ENCODE results near the gene CHST12.
"Not testable (repeated sequence)": the region's sequence is repeated elsewhere in the genome, so short reads cannot be mapped to it uniquely, and the experiment has no call there.

The CHST12 gene

DNA sequence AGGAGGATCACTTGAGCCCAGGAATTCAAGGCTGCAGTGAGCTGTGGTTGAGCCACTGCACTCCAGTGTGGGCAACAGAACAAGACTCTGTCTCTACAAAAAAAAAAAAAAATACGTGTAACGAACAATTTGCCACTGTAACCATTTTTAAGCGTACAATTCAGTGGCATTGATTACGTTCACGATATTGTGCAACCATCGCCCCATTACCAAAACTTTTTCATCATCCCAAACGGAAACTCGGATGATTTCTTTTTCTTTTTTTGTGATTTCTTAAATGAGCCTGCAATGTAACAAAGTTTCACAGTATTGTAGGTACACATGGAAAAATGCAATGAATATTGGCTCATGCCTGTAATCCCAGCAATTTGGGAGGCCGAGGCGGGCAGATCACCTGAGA lies 63.3 kb downstream of the CHST12 start:
- no peak for DNase-seq

DNA sequence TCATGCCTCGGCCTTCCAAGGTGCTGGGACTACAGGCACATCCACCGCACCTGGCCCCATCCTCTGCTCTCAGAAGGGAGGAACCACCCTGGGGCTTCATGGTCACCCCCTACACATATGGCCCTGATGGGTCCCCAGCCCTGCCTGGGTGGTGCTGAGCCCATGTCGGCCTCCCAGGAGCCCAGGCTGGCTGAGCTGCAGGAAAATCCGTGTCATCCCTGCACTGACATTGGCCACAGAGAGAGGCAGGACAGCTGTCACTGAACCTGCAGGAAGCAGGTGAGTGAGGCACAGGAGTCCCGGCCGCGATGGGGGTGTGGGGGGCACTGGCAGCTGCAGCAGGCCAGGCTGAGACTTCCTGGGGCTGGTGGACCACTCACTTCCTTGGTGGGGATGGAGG lies 64.8 kb downstream of the CHST12 start:
- no peak for DNase-seq

DNA sequence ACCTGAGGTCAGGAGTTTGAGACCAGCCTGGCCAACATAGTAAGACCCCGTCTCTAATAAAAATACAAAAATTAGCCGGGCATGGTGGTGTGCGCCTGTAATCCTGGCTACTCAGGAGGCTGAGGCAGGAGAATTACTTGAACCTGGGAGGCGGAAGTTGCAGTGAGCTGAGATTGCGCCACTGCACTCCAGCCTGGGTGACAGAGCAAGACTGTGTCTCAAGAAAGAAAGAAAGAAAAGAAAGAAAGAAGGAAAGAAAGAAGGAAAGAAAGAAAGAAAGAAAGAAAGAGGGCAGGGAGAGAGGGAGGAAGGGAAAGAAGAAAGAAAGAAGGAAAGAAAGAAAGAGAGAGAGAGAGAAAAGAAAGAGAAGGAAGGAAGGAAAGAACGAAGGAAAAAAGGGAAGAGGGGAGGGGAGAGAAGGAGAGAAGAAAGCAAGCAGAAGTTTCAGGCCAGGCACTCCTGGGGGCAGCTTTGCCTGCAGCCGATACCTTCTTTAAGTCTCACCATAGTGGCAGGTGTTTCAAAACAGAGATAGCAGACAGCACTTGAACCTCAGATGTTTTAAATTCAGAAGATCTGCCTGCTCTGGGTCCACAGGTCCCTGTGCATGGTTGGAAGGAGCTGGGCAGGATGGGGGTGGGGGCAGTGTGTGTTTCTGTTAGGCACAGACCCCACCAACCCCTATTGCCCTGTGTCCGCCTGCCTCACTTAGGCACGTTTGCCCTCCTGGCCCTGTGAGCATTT lies 66.2 kb downstream of the CHST12 start:
- not testable (repeated sequence) for DNase-seq

DNA sequence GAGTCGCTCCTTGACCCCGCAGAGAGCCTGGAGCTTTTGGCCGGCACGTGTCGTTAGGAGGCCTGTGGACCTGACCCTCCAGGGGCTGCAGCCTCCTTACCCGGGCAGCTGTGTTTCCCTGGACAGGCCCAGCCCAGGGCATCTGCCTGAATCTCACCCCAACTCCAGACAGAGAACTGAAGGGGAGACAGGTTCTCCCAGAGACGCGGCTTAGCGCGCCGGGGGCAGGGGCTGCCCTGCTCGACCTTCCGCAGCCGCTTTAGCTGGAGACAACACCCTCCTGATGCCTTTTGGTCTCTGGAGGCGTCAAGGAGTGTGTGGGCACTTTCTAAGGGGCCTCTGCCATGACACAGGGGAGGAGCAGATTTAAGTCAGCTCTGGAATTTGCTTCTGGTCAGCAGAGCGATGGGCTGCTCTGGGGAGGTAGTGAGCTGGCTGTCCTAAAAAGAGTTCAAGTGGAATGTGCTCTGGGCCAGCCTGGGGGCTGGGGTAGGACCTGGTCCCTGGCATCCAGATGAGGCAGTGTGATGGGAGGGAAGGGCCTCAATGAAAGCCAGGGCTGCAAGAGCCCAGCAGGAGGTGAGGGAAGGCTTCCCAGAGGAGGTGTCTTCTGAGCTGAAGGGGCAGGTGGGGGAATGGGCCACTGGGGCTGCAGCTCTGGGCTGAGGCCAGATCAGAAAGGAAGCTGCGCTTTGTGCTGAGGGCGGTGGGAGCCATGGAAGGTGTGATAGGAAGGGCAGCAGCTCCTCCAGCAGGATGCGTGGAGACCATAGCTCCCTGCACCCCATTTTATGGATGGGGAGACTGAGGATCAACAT lies 67.0 kb downstream of the CHST12 start:
- no peak for DNase-seq

DNA sequence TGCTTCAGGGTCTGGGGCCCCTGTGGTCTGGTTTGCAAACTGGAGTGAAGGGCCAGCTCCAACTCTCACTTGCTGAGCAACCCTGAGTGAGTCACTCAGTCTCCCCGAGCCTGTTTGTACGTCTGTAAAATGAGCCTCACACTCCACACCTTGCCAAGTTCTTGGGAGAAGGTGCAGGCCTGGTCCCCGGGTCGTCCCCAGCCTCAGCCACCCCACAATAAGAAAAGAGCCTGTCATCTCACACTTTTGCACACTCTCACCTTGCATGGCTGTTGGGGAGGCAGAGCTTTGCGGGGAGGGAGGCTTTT lies 67.6 kb downstream of the CHST12 start:
- no peak for DNase-seq

DNA sequence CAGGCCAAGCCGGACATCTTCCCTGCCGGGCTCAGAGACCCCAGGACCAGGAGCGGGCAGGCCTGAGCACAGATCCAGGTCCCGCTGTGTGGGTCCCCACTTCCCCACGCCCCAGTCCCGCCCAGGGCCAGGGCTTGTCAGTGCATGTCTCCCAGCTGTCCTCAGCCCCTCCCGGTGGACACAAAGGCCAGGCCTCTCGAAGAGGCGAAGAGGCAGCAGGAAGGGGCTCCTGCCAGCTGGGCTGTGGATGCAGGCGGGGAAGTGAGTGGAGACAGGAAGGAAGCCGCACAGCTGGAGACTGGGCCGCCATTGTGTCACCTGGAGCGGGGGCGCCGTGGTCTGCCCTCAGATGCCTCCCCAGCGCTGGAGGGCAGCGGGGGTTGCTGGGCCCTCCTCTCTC lies 68.0 kb downstream of the CHST12 start:
- DNase-seq = no peak

DNA sequence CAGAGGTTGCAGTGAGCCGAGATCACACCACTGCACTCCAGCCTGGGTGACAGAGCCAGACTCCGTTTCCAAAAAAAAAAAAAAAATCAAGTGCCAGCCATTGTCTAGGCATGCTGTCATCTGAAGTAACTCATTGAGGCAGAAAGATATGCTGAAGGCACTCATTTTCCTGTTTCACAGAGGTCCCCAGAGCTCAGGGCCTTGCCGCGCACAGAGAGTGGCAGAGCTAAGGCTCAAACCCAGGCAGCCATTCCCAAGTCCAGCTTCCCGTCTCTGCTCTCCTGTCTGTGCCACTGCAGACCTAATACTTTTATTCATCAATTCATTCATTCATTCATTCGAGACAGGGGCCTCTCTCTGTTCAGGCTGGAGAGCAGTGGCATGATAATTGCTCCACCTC lies 69.3 kb downstream of the CHST12 start:
- no peak for DNase-seq

DNA sequence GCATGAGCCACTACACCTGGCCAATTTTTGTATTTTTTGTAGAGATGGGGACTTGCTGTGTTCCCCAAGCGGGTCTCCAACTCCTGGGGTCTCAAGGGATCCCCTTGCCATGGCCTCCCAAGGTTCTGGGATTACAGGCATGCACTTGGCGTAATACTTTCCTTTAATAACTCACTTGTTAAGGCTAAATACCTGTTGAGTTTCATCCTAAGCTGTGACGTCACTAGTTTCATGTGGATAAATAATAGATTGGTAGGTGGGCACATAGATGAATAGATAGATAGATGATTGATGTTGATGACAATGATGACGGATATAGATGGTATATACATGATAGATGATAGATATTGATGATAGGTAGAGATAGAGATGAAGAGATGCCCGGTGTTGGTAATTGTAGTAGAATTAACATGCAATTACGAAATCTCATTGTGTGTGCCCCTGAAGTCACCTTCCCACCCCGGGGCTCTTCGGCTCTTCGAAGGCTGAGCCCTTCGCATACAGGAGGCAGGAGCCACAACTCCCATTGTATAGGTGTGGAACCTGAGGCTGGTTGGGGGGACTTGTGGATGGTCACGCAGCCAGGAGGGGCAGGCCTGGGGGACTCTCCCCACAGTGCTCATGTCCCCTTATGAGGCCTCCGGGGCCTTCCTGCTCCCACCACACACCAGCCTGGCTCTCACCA lies 70.2 kb downstream of the CHST12 start:
- no peak for DNase-seq

DNA sequence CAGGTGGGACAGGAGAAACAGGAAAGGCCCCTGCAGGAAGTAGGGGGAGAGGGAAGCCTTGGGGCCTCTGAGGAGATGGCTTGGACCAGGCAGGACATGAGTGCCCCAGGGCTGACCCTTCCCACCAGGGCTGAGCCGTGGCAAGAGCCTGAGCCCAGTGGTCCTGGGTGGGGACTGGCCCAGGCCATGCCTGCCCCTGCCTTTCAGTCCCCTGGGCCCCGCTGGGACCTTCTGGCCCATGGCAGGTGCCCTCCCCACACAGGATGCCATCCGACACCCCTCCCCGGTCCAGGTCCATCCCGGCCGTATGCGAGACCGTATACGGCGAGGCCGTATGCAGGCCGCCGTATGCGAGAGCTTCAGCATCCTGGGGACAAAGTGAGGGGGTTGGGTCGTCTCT lies 70.8 kb downstream of the CHST12 start:
- DNase-seq = no peak

DNA sequence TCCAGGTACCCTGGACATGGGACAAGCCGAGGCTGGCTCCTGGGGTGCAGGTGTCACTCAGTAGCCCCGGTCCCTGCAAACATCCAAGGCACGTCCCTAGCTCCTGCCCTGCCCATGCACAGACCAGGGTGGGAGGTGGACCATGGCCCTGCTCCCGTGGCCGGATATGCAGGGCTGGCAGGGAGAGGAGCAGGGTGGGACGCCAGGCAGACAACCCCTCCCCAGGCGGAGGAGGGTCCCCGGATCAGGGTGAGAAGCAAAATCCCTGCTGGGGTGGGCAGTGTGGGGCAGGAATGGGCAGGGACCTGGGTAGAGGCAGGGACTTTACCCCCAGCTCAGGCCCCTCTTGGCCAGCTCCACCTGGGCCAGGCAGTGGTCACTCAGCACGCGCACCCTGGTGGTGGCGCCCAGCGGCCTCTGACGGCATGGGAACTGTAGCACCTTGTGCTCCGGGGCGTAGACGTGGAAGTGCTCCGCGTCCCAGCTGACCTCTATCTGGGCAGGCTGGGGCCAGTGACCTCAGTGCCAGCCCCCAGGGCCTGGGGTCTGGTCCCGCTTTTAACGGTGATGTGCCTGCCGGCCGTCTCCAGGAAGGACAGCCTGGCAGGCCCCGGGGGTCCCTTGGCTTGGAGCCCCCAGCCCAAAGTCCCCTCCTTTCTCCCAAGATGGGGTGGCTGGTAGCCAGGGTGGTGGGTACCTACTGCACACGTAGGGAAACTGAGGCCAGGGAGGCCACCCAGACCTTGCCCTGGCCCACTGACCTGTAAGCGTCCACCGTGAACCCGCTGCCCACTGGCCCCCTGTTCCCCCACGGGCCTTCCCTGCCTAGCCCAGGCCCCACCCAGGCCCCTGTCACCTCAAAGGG lies 71.6 kb downstream of the CHST12 start:
- no peak for DNase-seq

DNA sequence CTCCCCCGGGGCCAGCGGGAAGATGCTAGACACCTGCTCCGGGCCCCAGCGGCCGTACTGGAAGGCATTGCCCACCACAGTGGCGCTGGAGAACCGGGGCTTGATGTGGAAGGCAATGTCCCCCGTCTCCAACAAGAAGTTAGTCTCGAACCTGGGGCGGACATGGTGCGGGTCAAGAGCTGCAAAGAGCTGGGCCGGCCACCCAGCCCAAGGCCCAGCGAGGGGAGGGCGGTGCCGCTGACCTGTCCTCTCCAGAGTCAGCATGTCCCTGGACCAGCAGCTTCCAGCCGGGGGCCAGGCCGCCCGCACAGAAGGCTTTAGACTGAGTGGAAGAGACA lies 72.2 kb downstream of the CHST12 start:
- no peak for DNase-seq

DNA sequence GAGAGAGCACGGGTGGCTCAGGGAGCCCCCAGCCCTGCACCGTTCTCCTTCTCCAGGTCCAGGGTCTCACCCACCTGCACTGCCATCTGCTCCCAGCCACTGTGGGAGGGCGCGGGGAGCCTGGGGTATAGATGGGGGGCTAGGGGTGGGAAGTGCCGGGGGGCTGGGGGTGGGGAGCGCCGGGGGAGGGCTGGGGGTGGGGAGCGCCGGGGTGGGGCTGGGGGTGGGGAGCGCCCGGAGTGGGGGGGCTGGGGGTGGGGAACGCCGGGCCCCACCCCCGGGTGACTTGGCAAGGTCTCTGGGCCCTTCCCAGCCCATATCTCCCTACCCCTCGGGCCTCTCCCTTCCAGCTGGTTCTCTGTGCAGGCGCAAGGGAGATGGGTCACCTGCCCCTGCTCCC lies 72.9 kb downstream of the CHST12 start, which contains the start of gene GRIFIN:
GRIFIN (minus strand) TSS at position 101 of the 400 bp plus-strand sequence; CDS start at position 86, 15 bp downstream.
- DNase-seq = no peak

DNA sequence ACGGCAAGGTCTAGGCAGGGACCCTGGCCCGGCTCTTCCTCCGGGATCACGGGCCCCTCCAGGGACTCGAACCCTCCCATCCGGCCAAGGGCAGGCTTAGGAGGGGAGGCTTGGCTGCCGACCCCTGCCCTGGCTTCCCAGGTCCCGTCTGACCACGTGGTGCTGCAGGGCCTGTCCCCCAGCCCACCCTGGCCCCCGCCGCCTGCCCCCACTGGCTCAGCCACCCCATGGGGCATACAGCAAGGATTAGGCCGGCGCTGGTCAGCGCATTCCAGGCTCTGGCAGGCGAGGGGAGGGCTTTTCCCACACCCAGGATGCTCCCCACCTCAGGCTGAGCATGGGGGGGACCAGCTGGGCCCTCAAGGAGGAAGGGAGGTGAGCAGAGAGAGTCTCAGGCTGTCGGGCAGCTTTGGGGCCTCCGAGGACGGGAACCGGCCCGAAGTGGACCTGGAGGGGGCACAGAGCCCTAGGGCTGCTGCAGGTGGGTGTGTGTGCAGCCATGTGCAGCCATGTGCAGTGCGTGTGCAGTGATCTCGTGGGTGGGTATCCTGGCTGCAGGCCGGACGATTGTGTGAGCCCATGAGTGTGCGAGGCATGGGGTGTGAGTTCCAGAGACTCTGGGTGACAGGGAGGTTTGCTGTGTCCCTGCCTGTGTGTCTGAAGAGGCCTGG lies 73.5 kb downstream of the CHST12 start:
- no peak for DNase-seq

DNA sequence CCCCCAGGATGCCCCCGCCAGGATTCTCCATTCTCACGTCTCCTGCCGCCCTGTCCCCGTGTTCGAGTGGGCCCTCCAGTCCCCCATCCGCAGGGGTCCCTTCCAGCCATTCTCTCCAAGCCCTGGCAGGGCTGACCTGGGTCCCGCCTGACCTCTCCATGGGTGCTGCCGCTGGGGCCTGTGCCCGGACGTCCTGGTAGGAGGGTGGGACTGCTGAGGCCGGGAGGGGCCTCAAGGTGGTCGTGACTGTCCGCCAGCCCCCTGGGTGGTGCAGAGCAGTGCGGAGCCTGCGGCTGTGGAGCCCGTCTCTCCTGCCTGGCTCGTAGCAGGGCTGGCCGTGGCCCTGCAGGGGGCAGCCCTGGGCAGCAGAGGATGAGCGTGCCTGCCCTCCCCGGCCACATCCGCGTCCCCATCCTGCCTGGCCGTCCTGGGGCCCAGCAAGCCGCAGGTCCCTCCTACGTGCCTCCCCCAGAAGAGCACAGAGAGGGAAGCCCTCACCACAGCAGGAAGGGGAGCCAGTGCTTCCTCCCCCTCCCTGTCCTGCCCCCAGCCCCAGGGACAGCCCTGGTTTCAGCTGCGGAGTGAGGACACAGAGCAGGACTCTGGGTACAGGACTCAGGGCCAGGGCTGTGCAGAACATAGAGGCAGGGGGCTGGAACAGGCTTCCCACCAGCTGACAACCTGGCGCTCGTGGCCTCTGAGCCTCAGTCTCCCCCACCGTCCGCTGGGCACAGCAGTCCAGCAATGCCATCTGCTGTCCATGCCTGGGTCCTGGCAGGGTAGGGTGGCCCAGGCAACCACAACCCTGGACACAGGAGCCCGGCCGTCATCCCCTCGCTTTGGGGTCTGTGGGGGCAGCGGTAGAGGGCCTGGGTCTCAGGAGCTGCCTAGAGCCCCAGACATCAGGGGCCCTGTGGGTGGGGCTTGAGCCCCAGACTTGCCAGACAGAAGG lies 74.3 kb downstream of the CHST12 start:
- peak; percentile 68 to 77 for DNase-seq

DNA sequence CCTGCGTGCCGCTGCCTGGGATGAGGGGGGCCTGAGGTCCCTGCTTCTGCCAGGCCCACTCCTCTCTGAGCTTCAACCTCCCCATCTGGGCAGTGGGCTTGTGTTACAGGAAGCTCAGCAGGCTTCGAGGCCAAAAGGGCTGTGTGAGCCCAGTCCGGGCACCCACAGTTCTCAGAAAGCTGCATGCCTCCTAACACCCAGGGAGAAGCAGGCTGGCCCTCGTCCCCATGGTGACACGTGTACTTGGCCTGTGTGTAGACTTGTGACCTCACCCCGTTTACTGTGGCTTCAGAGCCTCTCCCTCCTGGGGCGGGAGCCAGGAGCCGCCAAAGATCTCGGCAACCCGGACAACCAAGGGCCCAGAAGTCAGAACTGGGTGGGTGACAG lies 75.0 kb downstream of the CHST12 start:
- DNase-seq = peak in 1 of 2 donors; percentile 26

DNA sequence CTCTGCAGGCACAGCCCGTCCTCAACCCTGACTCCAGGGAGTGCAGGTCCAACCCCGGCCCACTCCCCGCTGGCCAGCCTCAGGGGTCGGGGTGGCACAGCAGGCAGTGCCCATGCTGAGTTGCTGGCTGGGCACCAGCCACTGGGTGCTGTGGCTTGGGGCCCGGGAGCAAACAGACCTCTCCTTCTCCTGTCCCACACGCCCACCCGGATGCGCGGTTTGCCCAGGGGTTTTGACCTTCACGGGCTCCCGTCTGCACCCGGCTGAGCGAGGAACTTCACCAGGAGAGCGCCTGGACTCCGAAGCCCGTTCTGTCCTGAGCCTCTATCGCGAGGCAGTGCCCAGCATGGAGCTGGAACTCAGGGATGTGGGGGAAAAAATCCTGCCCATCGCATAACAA lies 75.4 kb downstream of the CHST12 start:
- DNase-seq = no peak

DNA sequence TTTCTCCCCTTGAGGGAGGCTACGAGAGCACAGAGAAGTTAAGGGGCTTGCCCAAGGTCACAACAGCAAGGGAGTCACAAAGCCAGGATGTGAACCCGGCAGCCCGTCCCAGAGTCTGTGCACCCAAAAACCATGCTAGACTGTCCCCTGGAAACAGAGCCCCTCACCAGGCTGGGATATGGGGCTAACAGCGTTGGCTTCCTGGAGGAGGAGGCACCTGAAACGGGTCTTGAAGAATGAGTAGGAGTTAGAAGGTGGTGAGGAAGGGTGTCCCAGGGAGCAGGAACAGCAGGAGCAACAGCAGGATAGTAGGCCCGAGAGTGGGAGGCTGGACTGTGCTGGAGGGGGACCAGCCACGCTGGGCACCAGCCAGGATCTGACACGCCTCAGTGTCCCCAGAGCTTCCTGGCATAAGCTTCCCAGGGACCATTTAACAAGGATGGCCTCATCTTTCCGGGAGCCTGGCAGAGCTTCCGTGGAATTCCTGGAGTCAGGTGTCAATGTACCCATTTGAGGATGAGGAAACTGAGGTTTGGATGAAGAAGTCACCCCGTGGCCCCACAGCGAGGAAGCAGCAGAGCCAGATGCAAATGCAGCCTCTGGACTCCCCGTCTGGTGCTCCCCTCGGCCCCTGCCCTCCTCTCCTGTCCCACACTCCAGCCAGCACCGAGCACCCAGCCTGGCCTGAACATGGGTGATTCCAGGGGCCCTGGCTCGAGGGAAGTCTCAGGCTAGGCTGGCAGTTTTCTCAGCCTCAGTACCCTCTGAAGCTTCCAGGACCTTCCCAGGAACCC lies 76.1 kb downstream of the CHST12 start:
- DNase-seq = no peak

DNA sequence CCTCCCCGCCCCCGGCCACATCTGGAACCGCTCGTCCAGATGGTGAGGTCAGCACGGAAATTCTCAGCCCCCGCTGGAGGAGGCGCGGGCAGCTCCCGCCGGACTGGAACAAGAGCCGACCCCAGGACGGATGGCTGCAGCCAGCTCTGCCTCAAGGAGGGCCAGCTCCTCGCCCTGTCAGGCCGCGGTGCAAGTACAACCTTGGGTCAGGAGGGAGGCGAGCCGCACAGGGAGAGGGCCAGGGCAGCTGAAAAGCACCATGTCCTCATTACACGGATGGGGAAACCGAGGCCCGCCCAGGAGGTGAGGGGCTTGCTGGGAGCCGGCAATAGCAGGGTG lies 76.6 kb downstream of the CHST12 start:
- no peak for DNase-seq

DNA sequence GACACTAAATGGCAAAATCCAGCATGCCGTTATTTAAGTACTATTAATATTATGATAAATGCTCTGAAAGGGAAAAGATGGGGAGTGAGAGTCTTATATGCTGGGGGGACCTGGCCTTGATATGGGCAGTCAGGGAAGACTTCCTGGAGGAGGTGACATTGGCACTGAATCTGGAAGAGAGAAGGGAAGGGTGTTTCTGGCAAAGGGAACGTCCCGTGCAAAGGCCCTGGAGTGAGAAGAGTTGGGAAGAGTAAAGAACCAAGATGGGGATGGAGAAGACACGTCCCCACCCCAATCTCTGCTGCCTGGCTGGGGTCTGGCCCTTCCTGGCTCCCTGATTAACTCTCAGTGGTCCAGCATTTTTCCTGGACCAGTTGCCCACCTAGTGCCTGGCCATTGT lies 77.8 kb downstream of the CHST12 start:
- DNase-seq = no peak

DNA sequence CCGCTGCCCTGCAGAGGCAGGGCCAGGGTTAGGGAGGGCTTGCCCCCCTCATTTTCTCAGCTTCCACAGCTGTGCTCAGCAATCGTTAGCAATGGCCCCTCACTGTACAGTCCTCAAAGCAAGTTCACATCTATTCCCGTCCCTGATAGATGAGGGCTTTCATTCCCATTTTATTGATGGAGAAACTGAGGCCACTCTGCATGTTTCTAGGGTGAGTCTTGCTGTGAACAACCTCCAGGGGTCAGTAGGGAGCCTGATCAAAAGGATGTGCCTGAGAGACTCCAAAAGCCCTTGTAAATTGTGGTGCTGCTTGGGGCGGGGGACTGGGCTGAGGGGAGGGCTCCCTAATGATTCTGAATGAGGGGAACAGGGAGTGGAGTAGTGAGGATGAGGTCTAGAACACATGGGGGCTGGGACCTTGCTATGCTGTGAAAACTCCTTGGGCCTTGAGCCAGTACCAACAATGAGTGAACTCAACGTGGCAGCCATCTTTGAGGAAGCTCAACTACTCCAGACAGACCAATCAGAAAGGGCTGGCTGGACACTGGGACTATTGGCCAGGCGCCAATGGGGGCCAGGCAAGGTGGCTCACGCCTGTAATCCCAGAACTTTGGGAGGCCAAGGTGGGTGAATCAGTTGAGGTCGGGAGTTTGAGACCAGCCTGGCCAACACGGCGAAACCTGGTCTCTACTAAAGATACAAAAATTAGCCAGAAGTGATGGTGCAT lies 79.5 kb downstream of the CHST12 start:
- DNase-seq = no peak

Data from CD4-positive, alpha-beta T cell treated with Interleukin-1 beta for 1 hour (primary cell).